ENCODE measurements around the gene MYO3B. TPM values are rescaled to one million over a fixed set of nuclear protein-coding genes. Genes with fewer than 3 reads are reported as not detected.

Gene MYO3B
- total RNA-seq, 4 donors from 2014 or later, result 0.06 TPM; not detected in 3

DNA sequence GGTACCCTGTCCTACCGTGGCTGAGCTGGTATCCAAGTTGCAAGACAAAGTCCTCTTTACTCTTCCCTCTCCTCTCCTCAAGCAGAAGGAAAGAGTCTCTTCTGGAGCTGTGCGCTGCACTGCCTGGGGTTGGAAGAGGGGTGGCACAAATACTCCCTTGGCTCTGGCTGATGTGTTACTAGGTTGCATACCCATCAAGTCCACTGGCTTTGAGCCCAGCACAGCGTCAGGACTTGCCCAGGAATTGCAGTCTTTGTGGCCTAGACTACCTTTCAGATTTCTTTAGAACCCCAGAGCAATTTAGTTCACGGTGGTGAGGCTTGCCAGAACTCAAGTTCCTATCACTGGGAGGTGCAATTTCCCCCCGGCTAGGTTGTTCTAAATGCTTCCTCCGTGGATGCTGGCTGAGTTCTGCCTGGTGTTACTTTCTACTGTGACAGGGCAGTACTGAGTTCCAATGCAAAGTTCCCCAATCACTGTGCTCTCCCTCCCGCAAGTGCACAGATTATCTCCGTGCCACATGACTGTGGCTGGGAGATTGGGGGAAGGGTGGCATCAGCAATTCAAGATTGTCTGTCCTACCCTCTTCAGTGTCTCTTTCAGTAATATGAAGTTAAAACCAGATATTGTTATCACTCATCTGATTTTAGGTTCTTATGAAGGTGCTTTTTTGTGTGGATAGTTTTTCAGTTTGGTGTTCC lies 13.4 kb downstream of the MYO3B start:
- Histone ChIP-seq H3K36me3 (no peaks in the 10 kb centered on the region), H3K4me3 (no peak overlapping the region), H3K4me1 (no peaks in the 10 kb centered on the region), H3K27me3 (no peaks in the 10 kb centered on the region), H3K9me3 (peaks cover 0 to 15% (median 2%) of the 10 kb centered on the region in 4 donors), H3K27ac (replicated peaks in 1 of 4) (no peak overlapping the region)
- no peak for DNase-seq (ENCODE audit: extremely low spot score)
- no peak for TF ChIP-seq EP300 (IDR thresholded peaks at IDR 0.05)
- no peak for TF ChIP-seq POLR2AphosphoS5 (IDR thresholded peaks at IDR 0.05)
- TF ChIP-seq POLR2A (IDR thresholded peaks at IDR 0.05; ENCODE audit: low read depth), result no peak
- TF ChIP-seq, protein P1, sequence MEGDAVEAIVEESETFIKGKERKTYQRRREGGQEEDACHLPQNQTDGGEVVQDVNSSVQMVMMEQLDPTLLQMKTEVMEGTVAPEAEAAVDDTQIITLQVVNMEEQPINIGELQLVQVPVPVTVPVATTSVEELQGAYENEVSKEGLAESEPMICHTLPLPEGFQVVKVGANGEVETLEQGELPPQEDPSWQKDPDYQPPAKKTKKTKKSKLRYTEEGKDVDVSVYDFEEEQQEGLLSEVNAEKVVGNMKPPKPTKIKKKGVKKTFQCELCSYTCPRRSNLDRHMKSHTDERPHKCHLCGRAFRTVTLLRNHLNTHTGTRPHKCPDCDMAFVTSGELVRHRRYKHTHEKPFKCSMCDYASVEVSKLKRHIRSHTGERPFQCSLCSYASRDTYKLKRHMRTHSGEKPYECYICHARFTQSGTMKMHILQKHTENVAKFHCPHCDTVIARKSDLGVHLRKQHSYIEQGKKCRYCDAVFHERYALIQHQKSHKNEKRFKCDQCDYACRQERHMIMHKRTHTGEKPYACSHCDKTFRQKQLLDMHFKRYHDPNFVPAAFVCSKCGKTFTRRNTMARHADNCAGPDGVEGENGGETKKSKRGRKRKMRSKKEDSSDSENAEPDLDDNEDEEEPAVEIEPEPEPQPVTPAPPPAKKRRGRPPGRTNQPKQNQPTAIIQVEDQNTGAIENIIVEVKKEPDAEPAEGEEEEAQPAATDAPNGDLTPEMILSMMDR (IDR thresholded peaks at IDR 0.05), result no peak
- 84% methylated on average over 8 of the region's 8 CpGs for WGBS
- intact Hi-C loops (cut with DNase I), result no loop called here

DNA sequence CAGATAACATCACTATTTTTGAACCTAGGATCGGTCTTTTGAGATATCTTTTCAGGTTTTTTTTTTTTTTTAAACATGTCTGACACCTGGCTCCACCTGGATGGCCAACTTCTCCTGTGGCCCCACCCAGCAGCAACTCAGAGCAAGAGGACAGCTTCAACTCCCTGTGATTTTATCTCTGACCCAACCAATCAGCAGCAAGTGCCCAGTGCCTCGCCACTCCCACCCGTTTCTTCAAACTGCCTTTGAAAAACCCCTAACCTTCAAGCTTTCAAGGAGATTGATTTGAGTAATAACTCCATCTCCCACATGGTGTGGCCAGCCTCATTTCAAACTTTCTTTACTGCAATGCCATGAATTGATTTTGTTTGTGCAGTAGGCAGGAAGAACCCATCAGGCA lies 19.0 kb downstream of the MYO3B start:
- Histone ChIP-seq H3K36me3 (no peaks in the 10 kb centered on the region), H3K4me3 (no peak overlapping the region), H3K27me3 (no peaks in the 10 kb centered on the region), H3K27ac (replicated peaks in 1 of 4) (no peak overlapping the region), H3K9me3 (no peaks in the 10 kb centered on the region), H3K4me1 (no peaks in the 10 kb centered on the region)
- TF ChIP-seq EP300 (IDR thresholded peaks at IDR 0.05) (no peak), POLR2AphosphoS5 (IDR thresholded peaks at IDR 0.05) (no peak), POLR2A (IDR thresholded peaks at IDR 0.05; ENCODE audit: low read depth) (no peak)
- TF ChIP-seq, protein P1 (IDR thresholded peaks at IDR 0.05), result no peak
- intact Hi-C loops (cut with DNase I), result no loop called here
- DNase-seq (ENCODE audit: extremely low spot score), result no peak
- 88% methylated on average over 3 of the region's 3 CpGs for WGBS

DNA sequence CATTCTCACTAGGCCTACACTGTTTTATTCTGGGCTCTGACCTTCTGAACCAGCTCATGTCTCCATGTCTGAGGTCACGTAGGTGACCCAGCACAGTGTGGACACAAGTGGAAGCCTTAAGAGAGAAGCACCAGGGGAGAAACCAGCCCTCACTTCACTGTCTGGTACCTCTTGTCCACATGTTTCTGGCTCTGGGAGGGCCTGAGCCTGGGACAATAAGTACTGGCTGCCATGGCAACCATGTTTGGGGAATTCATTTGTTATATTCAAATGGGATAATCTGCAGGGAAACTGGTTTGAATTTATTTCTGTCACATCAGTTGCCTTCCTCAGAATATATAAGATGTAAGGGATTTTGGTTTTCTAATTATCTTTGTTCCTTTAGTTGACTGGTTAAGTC lies 23.3 kb downstream of the MYO3B start:
- 91% methylated on average over 1 of the region's 1 CpG for WGBS
- Histone ChIP-seq H3K4me3 (no peak overlapping the region), H3K9me3 (no peaks in the 10 kb centered on the region), H3K27me3 (no peaks in the 10 kb centered on the region), H3K4me1 (no peaks in the 10 kb centered on the region), H3K36me3 (no peaks in the 10 kb centered on the region), H3K27ac (replicated peaks in 1 of 4) (no peak overlapping the region)
- DNase-seq (ENCODE audit: extremely low spot score), result no peak
- TF ChIP-seq POLR2A (IDR thresholded peaks at IDR 0.05; ENCODE audit: low read depth), result no peak
- TF ChIP-seq, protein P1 (IDR thresholded peaks at IDR 0.05), result no peak
- intact Hi-C loops (cut with DNase I), result no loop called here

DNA sequence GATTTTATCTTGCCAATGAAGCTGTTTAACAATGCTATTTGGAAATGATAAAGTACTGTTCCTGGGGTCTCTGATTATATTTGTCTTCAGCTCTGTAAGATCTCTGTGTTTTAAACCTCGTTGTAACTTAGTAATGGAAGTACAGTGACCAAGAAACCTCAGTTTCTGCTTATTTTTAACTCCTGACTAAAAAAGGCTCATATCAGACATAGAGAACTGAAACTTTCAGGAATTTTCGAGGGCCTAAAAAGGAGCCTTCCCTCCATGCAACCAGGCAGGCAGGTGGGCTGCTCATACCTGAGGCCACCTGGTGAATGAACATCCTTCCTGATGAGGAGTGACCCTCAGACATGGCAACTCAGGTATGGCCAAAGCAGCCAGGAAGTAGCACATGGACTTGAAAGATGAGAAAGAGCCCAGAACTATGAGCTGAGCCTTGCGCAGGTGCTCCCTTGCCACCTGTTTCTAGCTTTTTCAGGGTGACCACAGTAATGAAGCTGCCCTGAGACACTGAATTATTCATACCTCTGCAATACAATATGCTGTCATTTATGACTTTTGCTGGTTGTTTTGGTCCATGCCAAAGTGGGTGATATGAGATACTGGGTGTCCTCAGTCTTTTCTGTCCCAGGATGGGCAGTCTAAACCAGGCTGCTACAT lies 23.9 kb downstream of the MYO3B start:
- intact Hi-C loops (cut with DNase I), result no loop called here
- H3K27ac ChIP-seq (replicated peaks in 1 of 4), result no peak overlapping the region
- H3K4me3 ChIP-seq, result no peak overlapping the region
- no peak for TF ChIP-seq POLR2AphosphoS5 (IDR thresholded peaks at IDR 0.05)
- TF ChIP-seq, protein P1 (IDR thresholded peaks at IDR 0.05), result no peak
- no peak for TF ChIP-seq EP300 (IDR thresholded peaks at IDR 0.05)
- no peak for TF ChIP-seq POLR2A (IDR thresholded peaks at IDR 0.05; ENCODE audit: low read depth)
- no peaks in the 10 kb centered on the region for H3K9me3 ChIP-seq
- 91% methylated on average over 3 of the region's 3 CpGs for WGBS
- no peaks in the 10 kb centered on the region for H3K27me3 ChIP-seq
- H3K36me3 ChIP-seq, result no peaks in the 10 kb centered on the region
- H3K4me1 ChIP-seq, result no peaks in the 10 kb centered on the region
- no peak for DNase-seq (ENCODE audit: extremely low spot score)

All from esophagus muscularis mucosa (tissue), 4 donors.